GM21515 (cell line): ENCODE measurements around the gene CLRN2.
"Not testable (repeated sequence)": the region's sequence is repeated elsewhere in the genome, so short reads cannot be mapped to it uniquely, and the experiment has no call there.

Source experiments
- ATAC-seq: cut with Tn5 transposase; IDR thresholded peaks from one replicate; pipeline ENCODE4 v1.9.1; 2021; ENCODE audit not compliant: unreplicated experiment

The CLRN2 gene

GRCh38 chr4:17544205-17544604 lies 29.2 kb downstream of the CLRN2 start:
- ATAC-seq = no peak

DNA sequence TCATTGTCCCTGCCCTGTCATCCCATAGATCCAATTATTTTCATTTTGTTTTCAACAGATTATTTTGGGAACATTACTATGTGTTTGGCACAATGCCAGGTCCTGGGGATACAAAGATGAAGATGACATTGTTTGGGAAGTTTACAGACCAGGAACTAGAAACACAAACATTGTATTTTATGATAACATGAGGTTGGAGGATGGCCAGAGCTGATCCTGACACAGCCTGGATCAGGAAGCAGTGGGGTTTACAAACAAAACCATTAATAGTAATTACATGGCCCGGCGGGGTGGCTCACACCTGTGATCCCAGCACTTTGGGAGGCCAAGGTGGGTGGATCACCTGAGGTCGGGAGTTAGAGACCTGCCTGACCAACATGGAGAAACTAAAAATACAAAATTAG lies 29.9 kb downstream of the CLRN2 start:
- no peak for ATAC-seq

- ATAC-seq = no peak
These were observed 30.6 kb downstream of the CLRN2 start for GRCh38 chr4:17545374-17546140.

DNA sequence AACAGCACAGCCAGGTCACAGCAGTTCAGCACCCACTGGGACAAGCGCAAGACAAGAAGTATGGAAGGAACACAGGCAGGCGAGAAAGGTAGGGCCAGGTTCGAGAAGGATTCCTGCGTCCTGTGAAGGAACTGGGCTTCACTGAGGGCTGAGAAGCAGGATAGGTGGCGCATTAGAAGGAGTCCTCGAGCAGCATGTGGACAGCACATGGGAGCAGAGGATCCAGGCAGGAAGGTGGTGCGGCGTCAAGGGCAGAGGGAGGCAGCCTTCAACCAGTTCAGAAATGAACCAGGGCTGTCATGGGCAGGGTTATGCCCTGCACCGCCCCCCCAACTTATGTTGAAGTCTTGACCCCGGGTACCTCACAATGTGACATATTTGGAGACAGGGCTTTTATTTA lies 31.3 kb downstream of the CLRN2 start:
- ATAC-seq = no peak

DNA sequence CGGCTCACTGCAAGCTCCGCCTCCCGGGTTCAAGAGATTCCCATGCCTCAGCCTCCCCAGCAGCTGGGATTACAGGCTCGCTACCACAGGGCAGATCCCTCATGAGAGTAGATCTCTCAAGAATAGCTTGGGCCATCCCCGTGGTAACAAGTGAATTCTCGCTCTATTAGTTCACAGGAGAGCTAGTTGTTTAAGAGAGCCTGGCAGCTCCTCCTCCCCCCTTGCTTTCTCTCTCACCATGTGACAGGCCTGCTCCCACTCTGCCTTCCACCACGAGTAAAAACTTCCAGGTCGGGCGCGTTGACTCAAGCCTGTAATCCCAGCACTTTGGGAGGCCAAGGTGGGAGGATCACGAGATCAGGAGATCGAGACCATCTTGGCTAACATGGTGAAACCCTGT lies 31.7 kb downstream of the CLRN2 start:
- ATAC-seq = no peak

DNA sequence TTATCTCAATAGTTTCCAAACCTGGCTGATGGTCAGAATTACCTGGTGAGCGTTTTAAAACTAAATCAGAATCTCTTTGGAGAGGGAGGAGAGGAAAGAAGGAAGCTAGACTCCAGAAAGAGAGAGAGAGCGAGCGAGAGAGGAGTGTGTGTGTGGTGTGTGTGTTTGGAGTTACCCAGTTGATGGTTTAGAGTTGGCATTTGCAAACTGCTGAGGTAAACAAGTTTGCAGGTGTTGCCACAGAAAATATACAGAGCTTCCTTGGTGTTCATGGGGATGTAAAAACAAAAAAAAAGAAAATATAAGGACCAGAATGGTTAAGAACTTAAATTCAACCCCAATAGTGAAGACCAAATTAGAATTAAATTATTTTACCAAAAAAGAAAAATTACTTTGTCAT lies 35.6 kb downstream of the CLRN2 start:
- no peak for ATAC-seq

GRCh38 chr4:17552427-17552826 lies 37.5 kb downstream of the CLRN2 start:
- no peak for ATAC-seq

DNA sequence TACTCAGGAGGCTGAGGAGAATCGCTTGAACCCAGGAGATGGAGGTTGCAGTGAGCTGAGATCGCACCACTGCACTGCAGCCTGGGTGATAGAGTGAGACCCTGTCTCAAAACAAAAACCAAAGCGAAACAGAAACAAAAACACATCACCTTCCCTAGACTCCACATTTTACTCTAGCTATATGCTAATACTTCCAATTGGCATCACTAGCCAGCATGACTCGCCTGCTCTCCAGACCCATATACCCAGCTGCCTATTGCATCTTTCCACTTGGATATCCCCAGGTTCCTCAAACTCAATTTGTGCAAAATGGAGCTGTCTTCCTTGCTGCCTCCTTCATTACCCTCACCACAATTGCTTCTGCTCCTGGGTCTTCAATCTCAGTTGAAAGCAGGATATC lies 39.6 kb downstream of the CLRN2 start:
- ATAC-seq = no peak

GRCh38 chr4:17556498-17556897 lies 41.5 kb downstream of the CLRN2 start:
- ATAC-seq = no peak

DNA sequence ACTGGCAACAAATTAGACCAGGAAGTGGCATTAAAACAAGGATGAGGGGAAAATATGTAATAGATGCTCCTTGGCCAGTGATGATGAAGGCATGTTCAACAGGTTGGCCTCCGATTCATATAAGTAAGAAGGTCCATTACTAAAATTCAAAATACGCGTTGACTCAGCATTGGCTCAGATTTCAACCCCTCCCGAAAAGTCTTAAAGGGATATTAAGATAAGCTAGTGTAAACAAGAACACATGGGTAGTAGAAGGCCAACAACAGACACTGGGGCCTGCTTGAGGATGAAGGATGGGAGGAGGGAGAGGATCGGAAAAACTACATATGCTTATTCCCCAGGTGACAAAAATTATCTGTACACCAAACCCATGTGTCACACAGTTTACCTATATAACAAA lies 42.9 kb downstream of the CLRN2 start:
- no peak for ATAC-seq

- no peak for ATAC-seq
These were observed 44.2 kb downstream of the CLRN2 start for GRCh38 chr4:17558941-17559708.

- no peak for ATAC-seq
These were observed 44.7 kb downstream of the CLRN2 start for GRCh38 chr4:17559709-17560048.

GRCh38 chr4:17560065-17560673 lies 45.2 kb downstream of the CLRN2 start:
- ATAC-seq = no peak

- ATAC-seq = no peak
These were observed 46.4 kb downstream of the CLRN2 start for GRCh38 chr4:17561195-17561909.

GRCh38 chr4:17562157-17562556 lies 47.2 kb downstream of the CLRN2 start:
- ATAC-seq = no peak

DNA sequence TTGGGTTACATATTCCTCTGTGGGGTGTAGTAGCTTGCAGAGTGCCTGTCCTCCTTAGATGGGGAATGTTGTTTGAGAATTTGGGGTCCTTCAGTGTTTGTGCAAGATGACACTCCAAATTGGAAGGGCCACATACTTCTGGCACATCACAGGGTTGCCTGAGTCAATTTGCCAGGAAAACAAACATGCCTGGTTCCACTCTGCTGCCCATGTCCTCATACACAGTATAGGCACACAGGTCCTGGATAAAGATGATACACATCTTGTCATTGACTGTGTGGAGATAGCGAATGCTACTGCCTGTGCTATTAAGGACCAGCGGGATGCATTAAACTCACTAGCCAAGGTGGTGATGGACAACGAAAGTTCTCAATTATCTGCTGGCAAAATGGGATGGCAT lies 50.9 kb downstream of the CLRN2 start:
- ATAC-seq = no peak

DNA sequence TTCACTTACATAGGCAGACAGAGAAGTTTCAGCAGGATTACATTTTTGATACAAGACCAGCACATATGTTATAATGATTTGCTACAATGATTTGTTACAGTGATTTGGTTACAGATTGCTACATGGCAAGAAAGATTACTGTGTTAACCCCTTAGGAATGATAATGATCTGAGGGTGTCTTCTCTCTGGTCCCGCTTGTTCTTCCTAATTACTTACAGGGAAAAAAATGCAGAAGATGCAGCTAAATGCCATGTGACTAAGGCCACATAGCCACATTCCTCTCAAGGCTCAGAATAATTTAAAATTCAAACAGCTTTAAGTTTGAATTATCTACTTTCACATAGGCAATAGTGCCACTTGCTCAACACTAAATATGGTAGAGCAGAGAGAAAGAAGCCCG lies 52.3 kb downstream of the CLRN2 start:
- ATAC-seq = no peak

DNA sequence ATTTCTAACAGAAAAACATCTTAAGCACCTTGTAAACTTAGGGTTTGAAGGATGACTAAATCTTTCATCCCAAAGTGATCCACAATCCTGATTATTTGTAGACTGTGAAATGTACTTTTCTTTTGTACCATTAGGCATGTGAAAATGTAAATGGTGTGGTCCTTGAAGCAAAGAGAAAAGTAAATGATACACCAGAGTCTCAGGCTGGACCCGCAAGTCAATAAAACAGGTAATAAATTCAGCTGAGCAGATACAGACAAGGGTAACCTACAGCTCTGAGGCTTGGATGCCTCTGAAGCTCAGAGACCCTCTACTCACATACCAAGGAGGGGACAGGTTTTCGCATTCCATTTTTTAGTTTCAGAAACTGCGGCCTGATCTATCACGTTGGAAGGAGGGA lies 59.2 kb downstream of the CLRN2 start:
- ATAC-seq = no peak

DNA sequence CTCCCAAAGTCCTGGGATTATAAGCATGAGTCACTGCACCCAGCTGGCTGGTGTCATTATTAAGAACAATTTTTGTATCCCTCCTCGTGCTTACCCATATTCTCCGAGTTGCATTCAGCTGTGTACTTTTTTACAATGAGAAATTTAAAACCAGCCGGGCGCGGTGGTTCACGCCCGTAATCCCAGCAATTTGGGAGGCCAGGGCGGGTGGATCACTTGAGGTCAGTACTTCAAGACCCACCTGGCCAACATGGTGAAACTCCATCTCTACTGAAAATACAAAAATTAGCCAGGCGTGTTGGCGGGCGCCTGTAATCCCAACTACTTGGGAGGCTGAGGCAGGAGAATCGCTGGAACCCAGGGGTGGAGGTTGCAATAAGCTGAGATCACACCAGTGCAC lies 60.2 kb downstream of the CLRN2 start:
- ATAC-seq = not testable (repeated sequence)
